ENCODE results near the gene HIVEP2.

HIVEP2 gene

DNA sequence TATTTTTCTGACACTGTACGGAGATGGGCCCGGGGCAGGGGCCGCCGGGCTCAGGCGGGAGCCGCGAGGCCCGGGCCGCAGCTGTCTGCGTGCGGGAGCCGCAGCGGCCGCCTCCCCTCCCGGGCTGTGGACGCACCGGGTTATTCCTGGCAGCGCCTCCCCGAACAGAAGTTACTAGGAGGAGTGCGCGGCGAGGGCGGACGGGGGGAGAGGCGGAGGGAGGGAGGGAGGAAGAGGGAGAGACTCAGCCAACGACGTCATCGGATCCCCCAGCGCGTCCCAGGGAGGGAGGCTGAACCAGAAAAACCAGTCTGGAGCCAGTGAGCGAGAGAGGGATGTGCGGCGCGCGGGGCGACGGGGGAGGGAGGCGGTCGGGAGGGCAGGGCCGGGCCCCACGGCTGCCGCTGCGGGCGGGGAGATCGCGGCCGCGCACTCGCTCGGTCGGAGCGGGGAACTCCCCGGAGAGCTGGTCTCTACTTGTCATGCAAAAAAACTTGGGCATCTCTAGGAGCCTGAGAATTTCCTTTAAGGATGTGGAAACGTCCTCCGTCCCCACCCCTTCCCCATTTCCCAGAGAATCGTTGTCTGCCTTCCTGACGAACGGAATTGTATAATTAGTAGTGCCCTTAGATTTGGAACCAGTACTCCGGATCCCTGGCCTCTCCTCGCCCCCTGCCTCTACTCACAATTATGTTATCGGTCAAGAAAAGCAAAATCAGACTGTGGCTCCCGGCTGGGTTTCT, 1.4 kb upstream of the HIVEP2 start:
- DNase-seq (ENCODE audit: low read depth, low spot score) = peak; percentile 80

DNA sequence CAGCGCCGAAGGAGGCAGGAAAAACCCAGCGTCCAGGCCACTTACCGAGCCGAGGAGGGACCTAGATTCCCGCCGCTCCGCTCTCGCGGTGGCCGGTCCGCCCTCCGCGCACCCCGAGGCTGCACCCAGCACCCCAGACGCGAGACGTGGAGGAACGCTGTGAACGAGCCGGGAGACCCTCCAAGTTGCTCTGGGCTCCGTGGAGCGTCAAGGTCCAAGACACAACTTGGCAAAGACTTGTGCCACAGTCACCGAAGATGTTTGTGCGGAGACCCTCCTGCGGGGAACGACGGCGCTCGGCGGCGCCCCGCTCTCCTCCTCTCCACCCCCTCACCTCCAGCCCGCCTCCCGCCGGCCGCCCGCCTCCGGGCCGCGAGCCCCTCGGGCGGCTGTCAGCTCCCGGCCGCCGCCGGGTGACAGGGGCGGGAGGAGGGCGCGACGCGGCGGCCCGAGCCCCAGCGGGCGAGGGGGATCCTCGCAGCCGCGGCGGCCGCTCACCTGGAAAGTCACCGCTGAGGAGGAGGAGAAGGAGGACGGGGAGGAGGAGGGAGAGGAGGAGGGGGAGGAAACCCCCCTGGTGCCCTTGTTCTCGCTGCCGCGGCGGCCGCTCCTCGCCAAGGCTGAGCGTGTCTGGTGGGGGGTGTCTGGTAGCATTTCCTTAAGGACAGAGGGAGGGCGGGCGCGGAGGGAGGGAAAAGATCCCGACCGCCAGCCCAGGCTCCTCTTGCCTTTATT, 637 bp upstream of the HIVEP2 start:
- DNase-seq (ENCODE audit: low read depth, low spot score) = peak; percentile 37

DNA sequence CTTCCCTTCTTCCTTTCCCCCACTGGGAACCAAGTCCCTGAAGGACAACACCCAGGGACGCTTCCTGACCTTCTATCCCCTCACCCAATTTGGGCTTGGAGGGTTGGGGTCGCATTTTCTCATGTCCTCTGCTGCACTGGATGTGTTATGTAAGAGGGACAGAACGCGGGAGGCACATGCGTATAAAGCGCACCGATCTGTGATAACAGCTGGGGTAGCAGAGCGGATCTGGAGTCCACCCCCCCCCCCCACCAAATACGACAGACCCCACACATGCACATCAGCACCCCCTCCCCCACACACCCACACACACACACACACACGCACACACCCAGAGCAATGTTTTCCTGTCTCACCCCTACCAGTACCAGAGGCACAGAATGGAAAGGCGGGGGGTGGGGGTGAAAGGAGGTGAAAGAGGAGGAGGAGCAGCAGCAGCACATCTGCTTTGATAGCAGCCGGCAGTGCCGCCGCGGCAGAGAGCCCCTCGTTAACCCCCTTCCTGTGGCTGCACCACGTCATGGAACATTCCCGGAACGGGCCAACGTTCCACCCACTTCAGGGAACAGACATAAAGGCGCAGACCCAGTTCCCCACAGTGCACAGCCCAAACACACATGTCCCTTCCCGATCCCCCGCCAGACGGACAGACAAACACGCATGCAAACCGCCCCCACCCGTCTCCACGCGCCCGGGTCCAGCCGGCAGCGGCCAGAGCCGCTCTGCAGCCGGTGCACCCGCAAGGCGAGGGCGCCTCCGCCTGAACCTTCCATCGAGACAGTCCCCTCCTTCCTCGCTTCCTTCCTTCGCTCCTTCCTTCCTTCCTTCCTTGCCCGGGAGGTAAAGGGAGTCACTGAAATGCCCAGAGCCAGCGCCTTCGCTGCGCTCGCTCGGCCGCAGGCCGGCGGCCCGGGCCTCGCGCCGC, 590 bp downstream of the HIVEP2 start:
- DNase-seq (ENCODE audit: low read depth, low spot score) = peak; percentile 93

DNA sequence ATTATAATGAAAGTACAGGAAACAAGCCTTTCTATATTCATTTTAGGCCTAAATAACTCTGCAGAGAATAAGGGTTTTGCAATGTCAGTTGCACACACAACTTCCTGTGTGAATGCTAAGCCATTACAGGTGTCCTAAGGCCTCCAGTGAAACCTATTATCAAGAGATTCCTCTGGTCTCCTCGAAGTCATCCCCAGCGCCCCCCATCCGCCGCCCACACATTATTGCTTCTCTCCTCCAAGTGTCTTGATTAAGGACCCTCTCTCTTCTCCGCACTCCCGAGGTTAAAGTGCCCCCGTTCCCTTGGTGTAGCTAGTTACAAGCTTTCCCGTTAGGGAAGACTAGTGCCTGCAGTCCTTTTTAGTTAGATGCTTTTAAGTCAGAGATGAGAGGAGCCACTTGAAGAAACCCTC, 1.3 kb downstream of the HIVEP2 start:
- no peak for DNase-seq (ENCODE audit: low read depth, low spot score)

DNA sequence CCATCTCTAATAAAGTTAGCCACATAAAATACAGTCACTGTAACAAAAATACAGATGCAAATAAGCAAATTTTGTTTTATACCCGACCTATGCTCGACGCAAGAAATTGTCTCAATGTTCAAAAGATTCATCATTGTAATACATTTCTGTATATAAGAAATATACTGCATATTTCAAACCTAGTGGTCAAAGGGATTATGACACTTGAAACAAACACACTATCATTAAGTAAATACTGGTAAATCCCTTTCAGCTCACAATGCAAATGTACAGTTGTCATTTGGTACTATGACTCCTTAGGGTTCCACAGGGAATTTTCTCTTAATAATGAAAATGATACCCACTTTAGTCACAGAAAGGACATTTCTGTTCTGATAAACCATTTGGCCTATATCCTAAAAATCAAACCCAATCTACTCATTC, 2.2 kb downstream of the HIVEP2 start:
- no peak for DNase-seq (ENCODE audit: low read depth, low spot score)

DNA sequence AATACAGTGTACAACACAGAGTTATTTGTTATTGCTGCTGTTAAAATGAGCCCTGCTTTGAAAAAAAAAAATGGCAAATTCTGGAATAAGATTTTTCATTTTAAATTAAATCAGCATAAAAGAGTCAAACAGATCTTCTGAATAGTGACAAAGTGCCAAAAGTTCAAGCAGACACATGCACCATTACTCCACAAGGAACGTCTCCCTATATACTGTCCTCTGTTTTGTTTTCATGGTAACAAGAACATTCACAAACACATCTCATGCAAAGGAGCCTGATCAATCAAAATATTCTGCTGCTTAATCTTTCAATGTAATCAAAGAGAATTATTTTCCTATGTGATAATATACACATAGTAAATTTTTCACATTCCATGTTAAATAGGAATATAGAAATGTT, 2.7 kb downstream of the HIVEP2 start:
- no peak for DNase-seq (ENCODE audit: low read depth, low spot score)

DNA sequence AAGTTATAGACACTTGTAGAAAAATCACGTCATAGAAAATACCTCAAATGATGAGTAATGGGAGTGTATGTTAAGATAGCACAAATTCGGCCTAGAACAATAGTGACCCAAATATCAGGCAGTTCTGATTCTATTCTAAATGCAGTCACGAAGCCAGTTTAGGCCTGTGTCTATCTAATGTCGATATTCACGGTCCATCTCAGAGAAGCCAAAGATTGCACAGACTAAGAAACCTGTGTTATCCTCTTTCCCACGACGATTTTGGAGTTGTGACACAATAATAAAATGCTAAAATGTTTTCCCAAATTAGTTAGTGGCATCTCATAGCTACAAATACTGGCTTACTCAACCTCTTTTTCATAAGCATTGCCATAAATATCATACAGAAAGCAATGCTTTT, 4.0 kb downstream of the HIVEP2 start:
- no peak for DNase-seq (ENCODE audit: low read depth, low spot score)

DNA sequence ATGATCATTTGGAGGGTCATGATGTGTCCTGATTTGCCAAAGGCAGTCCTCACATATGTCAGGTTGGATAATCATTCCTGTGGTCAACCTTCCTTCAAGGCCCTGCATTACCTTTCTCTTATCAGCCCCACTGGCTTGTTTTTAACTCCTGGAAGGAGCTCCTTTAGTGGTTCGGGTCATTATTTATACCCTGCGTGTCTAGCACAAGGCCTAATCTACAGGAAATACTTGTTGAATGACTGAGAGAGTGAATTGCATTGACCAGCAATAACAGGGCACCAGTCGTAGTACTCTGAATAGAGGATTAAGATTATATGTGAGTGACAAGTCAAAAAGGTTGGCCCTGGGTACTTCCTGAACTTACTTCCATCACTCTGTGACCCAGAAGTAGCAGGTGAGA, 4.5 kb downstream of the HIVEP2 start:
- no peak for DNase-seq (ENCODE audit: low read depth, low spot score)

DNA sequence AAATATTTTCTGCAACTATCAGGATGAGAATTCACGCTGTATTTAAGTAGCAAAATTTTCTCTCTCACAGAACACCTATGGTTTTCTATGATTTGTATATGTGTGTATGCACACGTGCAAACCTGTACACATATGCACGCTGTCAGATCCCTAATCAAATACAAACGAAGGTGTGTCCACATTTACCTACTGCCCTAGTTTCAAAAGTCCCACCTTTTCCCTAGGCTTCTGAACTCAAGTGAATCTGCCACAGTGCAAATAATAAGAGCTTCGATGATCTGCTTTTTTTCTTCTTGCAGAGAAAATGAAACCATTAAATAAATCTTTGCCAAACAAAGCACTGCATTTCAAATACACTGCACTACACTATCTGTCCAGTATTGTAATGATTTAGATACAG, 6.5 kb downstream of the HIVEP2 start:
- no peak for DNase-seq (ENCODE audit: low read depth, low spot score)

DNA sequence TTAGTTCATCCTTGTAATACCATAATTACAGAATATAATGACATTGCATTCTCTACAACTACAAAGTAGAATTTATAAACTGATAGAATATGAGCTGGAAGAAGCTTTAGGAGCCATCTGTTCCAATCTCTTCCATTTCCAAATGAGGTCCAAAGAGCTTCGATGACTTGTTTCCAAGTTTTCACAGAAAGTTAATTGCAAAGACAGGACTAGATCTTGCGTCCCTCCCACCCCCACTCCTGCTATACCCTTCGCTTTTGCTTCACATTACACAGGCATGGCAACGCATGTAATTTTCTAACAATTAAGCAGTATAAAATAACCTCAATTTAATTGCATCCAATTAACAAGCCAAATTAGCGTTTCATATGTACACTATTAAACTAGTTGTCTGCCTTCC, 7.0 kb downstream of the HIVEP2 start:
- DNase-seq (ENCODE audit: low read depth, low spot score) = no peak

DNA sequence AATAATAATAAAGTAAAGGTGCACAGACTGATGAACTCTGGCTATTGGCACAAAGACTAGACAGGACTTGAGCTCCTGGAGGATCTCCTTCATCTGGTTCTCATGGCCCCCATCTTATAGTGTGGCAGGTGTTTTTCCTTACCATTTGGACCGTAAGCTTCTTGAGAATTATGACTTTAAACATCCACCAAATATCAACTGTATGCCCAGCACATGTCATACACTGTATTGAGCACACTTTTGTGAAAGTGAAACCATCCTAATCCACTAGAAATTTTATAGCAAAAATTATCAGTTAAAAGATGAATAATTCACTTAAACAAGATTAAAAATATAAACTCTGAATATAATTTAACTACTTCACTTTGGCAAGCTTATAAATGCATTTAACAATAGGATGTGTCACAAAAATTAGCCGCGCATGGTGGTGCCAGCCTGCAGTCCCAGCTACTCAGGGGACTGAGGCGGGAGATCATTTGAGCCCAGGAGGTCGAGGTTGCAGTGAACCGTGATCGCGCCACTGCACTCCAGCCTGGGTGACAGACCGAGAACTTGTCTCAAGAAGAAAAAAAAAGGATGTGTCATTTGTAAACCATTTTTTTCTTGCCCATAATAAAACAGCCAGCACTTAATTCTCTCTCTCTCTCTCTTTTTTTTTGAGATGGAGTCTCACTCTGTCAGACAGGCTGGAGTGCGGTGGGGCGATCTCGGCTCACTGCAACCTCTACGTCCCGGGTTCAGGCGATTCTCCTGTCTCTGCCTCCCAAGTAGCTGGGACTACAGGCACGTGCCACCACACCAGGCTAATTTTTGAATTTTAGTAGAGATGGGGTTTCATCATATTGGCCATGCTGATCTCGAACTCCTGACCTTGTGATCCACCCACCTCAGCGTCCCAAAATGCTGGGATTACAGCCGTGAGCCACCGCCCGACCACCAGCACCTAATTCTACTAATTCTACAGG, 9.1 kb downstream of the HIVEP2 start:
- DNase-seq (ENCODE audit: low read depth, low spot score) = no peak

DNA sequence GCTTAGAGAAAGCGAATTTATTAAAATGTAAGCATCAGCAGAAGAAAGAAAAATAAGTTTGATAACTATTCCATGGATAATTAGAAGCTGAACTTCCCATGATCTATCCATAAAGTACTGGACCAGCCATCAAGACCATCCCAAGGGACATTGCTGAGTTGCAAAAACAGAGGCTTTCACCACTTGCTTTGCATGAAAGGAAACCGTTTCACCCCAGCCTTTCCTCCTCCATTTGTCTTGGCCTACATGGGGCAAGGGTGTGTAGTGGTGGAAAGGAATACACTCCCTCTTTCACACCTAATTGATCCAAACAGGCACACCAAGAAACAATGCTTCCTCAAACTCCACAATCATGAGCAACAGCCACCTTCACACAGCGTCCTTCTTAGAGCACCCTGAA, 10.4 kb downstream of the HIVEP2 start:
- no peak for DNase-seq (ENCODE audit: low read depth, low spot score)

DNA sequence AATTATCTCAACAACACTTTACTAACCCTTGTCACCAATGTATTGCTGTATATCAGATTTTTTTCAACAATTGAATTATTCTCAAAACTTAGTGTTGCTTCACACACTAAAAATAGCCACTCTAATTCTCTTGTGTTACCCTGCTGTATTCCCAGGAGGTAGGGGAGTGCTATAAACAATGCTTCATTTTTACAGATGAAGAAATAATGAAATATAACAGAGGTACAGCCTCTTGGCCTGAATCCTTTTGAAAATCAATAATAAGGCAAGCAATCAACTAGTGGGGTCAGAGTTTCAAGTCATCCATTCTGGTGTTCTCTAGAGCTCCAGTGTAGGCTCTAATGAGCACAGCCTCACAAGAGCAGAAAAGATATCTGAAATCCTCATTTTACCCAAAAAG, 10.9 kb downstream of the HIVEP2 start:
- DNase-seq (ENCODE audit: low read depth, low spot score) = no peak

DNA sequence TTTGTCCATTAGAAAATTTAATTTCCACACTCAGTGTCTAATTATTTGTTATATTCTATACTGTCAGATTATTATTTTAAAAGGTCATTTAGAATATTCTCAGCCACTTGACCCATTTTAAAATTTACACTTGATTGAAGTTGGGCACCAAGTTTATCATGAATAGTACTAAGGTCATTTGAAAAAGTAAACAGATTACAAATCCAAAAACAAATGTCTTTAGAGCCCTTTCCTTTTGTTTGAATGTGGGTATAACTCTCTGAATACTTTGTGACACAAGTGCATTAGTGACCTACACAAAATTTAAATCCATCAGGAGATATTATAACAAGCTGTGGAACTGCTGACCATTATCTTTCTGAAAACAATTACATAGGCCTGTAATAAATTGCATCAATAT, 11.3 kb downstream of the HIVEP2 start:
- no peak for DNase-seq (ENCODE audit: low read depth, low spot score)

DNA sequence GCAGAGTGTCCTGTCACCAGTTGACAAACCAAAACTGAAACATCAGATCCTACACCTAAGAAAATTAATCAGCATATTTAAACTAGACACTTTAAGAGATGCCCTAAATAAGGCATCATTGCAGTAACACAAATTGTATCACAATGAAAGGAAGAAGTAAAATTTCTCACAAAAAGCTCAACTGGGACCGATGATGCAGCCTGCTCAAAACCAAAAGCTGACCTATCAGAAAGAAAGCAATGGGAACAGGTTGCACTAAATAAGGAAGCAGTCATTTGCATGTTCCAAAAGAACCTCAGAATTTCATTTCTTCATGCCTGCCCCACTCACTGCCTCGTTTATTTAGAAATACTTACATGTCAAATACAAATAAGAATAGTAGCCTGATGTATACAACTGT, 12.1 kb downstream of the HIVEP2 start:
- DNase-seq (ENCODE audit: low read depth, low spot score) = no peak

DNA sequence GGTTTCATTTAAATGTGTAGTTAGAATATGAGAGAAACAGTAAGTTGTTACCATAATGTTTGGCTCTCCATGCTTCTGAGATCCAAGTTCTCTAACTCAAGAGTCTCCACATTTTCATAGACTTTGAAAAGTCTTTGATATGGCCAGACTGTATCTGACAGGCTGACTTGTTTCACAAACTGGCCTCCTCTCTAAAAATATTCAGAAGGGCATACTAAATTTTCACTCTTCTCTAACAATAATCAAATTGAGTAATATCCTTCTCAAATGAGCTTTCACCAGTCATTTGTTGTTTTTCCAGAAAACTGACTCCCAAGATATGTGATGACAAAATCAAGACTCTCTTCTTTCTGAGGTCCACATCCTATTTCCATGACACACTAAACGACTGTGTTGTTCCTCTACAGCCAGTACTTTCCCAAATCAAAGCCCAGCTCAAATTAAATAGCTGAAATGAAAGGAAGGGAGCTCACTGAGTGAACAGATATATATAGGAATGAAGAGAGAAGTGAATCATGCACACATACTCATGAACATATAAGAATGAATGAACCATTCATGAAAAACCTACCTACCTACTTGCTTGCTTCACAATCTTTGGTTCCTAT, 15.1 kb downstream of the HIVEP2 start:
- no peak for DNase-seq (ENCODE audit: low read depth, low spot score)

DNA sequence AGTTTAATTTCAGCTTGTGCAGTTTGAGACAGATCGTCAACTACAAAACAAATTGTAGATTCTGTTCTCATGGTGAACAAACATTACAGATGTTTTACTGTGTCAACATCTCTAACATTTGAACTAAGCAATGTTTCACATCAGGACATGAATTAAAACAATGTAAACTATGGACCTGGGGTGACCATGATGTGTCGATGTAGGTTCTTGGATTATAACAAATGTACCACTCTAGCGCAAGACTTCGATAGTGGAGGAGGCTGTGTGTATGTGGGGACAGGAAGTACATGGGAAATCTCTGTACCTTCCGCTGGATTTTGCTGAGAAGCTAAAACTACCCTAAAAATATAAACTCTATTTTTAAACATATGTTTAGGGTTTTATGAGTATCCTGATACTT, 17.1 kb downstream of the HIVEP2 start:
- no peak for DNase-seq (ENCODE audit: low read depth, low spot score)

DNA sequence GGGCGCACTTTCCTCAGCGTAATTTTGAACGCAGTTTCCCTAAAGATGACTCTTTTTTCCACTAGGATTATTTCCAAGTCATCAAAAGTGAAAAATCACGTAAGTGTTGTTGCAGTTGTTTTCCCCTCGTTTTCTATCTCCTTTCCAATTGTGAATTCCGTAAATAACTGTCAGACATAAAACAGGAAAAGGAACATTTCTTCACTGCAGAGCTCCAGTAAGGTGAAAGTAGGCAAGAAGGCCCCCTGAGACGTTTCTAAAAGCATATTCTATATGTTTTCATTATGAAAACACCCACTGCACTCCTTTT, 17.8 kb downstream of the HIVEP2 start:
- DNase-seq (ENCODE audit: low read depth, low spot score) = no peak

DNA sequence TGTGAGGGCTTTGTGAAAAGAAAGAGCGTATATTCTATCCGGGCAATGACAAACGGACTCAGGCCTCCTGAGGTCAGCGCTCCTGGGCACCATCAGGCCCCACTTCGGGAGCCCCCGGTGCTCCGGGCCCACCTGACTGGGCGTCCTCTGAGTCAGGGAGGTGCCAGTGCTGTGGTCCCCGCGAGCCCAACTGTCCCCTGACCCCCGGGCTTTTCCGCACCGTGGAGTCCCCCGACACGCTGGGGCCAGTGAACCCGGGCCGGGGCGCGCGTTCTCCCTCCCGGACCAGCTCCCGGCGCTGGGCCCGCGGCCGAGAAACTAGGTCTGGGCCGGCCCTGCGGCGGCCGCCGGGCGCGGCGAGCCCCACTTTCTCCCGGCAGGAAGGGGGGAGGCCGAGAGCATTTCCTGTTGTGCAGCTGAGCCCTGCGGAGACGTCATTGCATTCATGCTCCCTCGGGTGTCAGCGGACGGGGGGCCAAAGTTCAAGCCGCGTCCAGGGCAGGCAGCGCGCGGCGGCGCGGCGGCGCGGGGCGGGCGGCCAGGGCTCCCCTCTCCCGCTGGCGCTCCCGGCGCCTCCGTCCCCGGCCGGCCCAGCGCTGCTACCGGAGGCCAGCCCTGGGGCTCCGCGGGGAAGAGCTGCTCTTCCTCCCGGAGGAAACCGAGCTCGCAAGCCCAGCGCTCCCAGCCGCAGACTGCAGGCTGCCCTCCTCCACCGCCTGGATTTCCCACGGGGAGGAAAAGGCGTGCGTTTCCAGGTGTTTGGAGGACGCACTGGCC, 18.3 kb downstream of the HIVEP2 start:
- DNase-seq (ENCODE audit: low read depth, low spot score) = no peak

DNA sequence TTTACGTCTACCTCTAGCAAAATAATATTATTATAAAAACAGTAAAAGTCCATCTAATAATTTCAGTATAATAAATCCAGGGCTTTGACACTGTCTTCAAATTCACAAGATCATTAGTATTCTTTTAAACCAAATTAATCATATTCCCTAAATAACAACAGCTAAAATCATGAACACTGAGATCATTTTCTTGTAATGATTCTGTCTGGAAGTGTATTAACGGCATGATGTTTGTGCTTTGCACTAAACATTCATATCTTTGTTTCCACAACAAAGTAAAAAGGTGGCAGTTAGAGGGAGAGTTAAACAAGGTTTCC, 18.8 kb downstream of the HIVEP2 start:
- no peak for DNase-seq (ENCODE audit: low read depth, low spot score)

Data from activated naive CD8-positive, alpha-beta T cell treated with anti-CD3 and anti-CD28 coated beads, Interleukin-2, amount 50 U/mL, for 16 hours (primary cell).